NB4 (cell line): ENCODE results near the gene THRA.

ENCODE experiments used
- CTCF ChIP-seq: IDR thresholded peaks from one replicate; pipeline ENCODE4 v1.5.1; 2012; ENCODE audit warnings: low read depth, low read length
- MYC ChIP-seq: IDR thresholded peaks from 2 replicates; pipeline ENCODE4 v1.6.1; 2011; ENCODE audit warnings: low read depth, low read length
- POLR2A ChIP-seq: IDR thresholded peaks from 2 replicates; pipeline ENCODE4 v1.6.1; 2011; ENCODE audit warnings: mild to moderate bottlenecking; ENCODE audit not compliant: insufficient read length; ENCODE audit errors: extremely low read depth
- TF ChIP-seq, protein P1 (sequence below): IDR thresholded peaks from 2 replicates; pipeline ENCODE4 v1.6.1; 2011; ENCODE audit warnings: low read depth, low read length

DNA sequence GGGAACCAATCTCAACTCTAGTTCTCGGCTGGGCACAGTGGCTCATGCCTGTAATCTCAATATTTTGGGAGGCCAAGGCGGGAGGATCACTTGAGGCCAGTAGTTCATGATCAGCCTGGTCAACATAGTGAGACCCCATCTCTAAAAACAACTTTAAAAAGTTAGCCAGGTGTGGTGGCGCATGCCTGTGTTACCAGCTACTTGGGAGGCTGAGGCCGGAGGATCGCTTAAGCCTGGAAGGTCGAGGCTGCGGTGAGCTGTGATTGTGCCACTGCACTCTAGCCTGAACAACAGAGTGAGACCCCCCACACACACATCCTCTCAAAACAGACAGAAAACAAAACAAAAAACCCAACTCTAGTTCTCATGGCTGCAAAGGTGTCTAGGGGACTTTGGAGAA, 4.9 kb downstream of the THRA start:
- TF ChIP-seq CTCF (no peak), POLR2A (no peak), MYC (no peak)
- TF ChIP-seq, protein P1, sequence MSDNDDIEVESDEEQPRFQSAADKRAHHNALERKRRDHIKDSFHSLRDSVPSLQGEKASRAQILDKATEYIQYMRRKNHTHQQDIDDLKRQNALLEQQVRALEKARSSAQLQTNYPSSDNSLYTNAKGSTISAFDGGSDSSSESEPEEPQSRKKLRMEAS, result no peak
